ENCODE data around the gene SLC38A8. TPM values are rescaled to one million over a fixed set of nuclear protein-coding genes. Genes with fewer than 3 reads are reported as not detected.

Gene SLC38A8
- total and polyA plus RNA-seq, 2 donors (not counting 1 experiment from before 2014, with no cell fraction given): not detected

- ATAC-seq (ENCODE audit: low read depth) (no peak), DNase-seq (no peak)
- intact Hi-C loops (cut with micrococcal nuclease): no loop called here
- H3K4me2 ChIP-seq (replicated peaks; ENCODE audit: low read depth, low read length, poor library complexity, severe bottlenecking): no peak overlapping the region
- no peak overlapping the region for H3K9ac ChIP-seq (ENCODE audit: low read length)
- Mint-ChIP-seq H3K4me3 (no peak overlapping the region), H3K27me3 (peaks cover 13% of the 10 kb centered on the region), H3K4me1 (no peaks in the 10 kb centered on the region), H3K27ac (no peak overlapping the region), H3K9me3 (ENCODE audit: insufficient read depth) (no peaks in the 10 kb centered on the region)
- 76% methylated on average over 4 of the region's 4 CpGs for WGBS (ENCODE audit: insufficient coverage)
- CTCF ChIA-PET: no interaction called here
- no peaks in the 10 kb centered on the region for H3K9me3 ChIP-seq (ENCODE audit: control extremely low read depth in 1 of 3, control insufficient read depth in 2 of 3, insufficient read depth in 1 of 3, low read length in 2 of 3)
- no peak overlapping the region for H2AFZ ChIP-seq (ENCODE audit: insufficient read depth, low read depth, low read length, poor library complexity, severe bottlenecking)
- H3K4me1 ChIP-seq (ENCODE audit: control insufficient read depth in 2 of 2, insufficient read depth in 2 of 2, low read length in 2 of 2): no peaks in the 10 kb centered on the region
- no peak for TF ChIP-seq EZH2 (IDR thresholded peaks at IDR 0.05; ENCODE audit: borderline replicate concordance, insufficient read depth, low read depth, low read length, poor library complexity, severe bottlenecking)
- no peaks in the 10 kb centered on the region for H3K79me2 ChIP-seq (ENCODE audit: control insufficient read depth, insufficient read depth, low read length)
- no peak overlapping the region for H3K4me3 ChIP-seq (ENCODE audit: control extremely low read depth in 1 of 5, extremely low read depth in 1 of 5, insufficient read depth in 1 of 5, low read depth in 2 of 5, low read length in 4 of 5)
- no peak overlapping the region for H3K27ac ChIP-seq (ENCODE audit: low read length in 2 of 2)
- POLR2A ChIA-PET: interaction anchor here (0.6 kb wide), 1 partner anchor 1302 kb away, joined by 6 read pairs; no protein-coding TSS in a partner anchor
- no peaks in the 10 kb centered on the region for H4K20me1 ChIP-seq (ENCODE audit: control insufficient read depth, insufficient read depth, low read length, poor library complexity, severe bottlenecking)
- no peaks in the 10 kb centered on the region for H3K27me3 ChIP-seq (replicated peaks in 1 of 4; ENCODE audit: control extremely low read depth in 1 of 4, control insufficient read depth in 3 of 4, insufficient read depth in 4 of 4, low read length in 3 of 4)
- no peaks in the 10 kb centered on the region for H3K36me3 ChIP-seq (replicated peaks in 1 of 2; ENCODE audit: control extremely low read depth in 1 of 2, control insufficient read depth in 1 of 2, extremely low read depth in 1 of 2, insufficient read depth in 2 of 2, low read length in 1 of 2)
Observed at GRCh38 chr16:84007520-84007919, 35.1 kb downstream of the SLC38A8 start.

GRCh38 chr16:84005391-84005790, 37.2 kb downstream of the SLC38A8 start:
- H3K27me3 Mint-ChIP-seq: peaks cover 14% of the 10 kb centered on the region
- no peak overlapping the region for H2AFZ ChIP-seq (ENCODE audit: insufficient read depth, low read depth, low read length, poor library complexity, severe bottlenecking)
- no peak overlapping the region for H3K27ac ChIP-seq (ENCODE audit: low read length in 2 of 2)
- H3K27me3 ChIP-seq (replicated peaks in 1 of 4; ENCODE audit: control extremely low read depth in 1 of 4, control insufficient read depth in 3 of 4, insufficient read depth in 4 of 4, low read length in 3 of 4): no peaks in the 10 kb centered on the region
- no peaks in the 10 kb centered on the region for H4K20me1 ChIP-seq (ENCODE audit: control insufficient read depth, insufficient read depth, low read length, poor library complexity, severe bottlenecking)
- intact Hi-C loops (cut with micrococcal nuclease): no loop called here
- no peak overlapping the region for H3K4me3 Mint-ChIP-seq
- no peak overlapping the region for H3K4me3 ChIP-seq (ENCODE audit: control extremely low read depth in 1 of 5, extremely low read depth in 1 of 5, insufficient read depth in 1 of 5, low read depth in 2 of 5, low read length in 4 of 5)
- no peak for DNase-seq
- no peak for ATAC-seq (ENCODE audit: low read depth)
- H3K4me1 Mint-ChIP-seq: no peaks in the 10 kb centered on the region
- H3K9me3 Mint-ChIP-seq (ENCODE audit: insufficient read depth): no peaks in the 10 kb centered on the region
- no peak overlapping the region for H3K4me2 ChIP-seq (replicated peaks; ENCODE audit: low read depth, low read length, poor library complexity, severe bottlenecking)
- no peak overlapping the region for H3K27ac Mint-ChIP-seq
- H3K4me1 ChIP-seq (ENCODE audit: control insufficient read depth in 2 of 2, insufficient read depth in 2 of 2, low read length in 2 of 2): no peaks in the 10 kb centered on the region
- H3K9ac ChIP-seq (ENCODE audit: low read length): no peak overlapping the region
- no peaks in the 10 kb centered on the region for H3K36me3 ChIP-seq (replicated peaks in 1 of 2; ENCODE audit: control extremely low read depth in 1 of 2, control insufficient read depth in 1 of 2, extremely low read depth in 1 of 2, insufficient read depth in 2 of 2, low read length in 1 of 2)
- H3K9me3 ChIP-seq (ENCODE audit: control extremely low read depth in 1 of 3, control insufficient read depth in 2 of 3, insufficient read depth in 1 of 3, low read length in 2 of 3): no peaks in the 10 kb centered on the region
- CTCF ChIA-PET: no interaction called here
- no peak for TF ChIP-seq CTCF (IDR thresholded peaks at IDR 0.05)
- TF ChIP-seq EZH2 (IDR thresholded peaks at IDR 0.05; ENCODE audit: borderline replicate concordance, insufficient read depth, low read depth, low read length, poor library complexity, severe bottlenecking): no peak
- POLR2A ChIA-PET: no interaction called here
- 78% methylated on average over 3 of the region's 5 CpGs for WGBS (ENCODE audit: insufficient coverage)
- no peaks in the 10 kb centered on the region for H3K79me2 ChIP-seq (ENCODE audit: control insufficient read depth, insufficient read depth, low read length)
